GM21367 (cell line): Measurements from ENCODE around the gene UBQLN4.
"Not testable (repeated sequence)": the region's sequence is repeated elsewhere in the genome, so short reads cannot be mapped to it uniquely, and the experiment has no call there.

Source experiments
- ATAC-seq: cut with Tn5 transposase; IDR thresholded peaks from one replicate; pipeline ENCODE4 v1.9.1; 2021; ENCODE audit not compliant: unreplicated experiment

Gene UBQLN4

DNA sequence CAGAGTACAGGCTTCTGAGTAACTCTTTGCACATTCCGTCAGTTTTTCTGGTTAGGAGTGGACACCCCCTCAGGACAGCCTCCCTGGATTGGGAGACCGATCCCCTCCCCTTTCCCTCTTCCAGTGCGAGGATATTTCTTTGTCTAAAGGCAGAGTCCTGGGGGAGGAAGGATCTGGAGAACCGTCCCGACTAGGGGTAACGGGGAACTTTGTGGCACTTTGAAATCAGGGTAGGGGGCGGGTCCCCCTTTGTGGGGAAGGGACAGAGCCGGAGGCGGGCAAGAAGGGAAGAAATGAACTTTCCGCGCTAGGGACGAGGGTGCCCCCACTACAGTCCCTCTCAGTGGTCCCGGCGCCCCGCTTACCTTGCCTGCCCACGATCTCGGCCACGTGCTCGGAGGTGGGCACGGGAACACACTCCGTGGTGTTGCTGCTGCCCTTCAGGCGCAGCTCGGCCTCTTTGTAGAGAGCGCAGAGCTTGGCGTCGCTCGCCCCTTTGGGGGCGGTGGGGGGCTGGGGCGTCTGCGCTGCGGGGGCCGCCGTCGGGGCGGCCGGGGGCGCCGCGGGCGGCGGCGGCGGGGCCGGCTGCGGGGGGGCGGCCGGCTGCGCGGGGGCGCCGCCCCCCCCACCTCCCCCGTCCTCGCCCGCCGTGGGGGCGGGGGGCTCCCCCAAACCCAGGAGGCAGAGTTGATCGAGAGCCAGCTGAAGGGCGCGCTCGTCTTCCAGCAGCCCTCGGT, 27.8 kb upstream of the UBQLN4 start:
- no peak for ATAC-seq

DNA sequence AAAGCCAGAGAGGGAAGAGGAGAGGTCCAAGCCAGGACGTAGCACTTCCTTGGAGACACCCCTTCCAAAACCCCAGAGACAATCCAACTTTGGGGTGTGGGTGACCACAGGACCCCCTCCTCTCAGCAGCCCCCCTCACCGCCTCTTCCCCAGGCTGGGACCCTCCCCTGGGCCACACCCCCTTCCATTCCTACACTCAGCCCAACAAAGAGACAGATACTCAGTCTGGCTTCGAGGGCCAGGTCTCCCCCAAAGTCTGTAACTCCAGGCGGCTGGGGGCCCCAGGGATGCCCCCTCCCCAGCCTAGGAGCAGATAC, 27.2 kb upstream of the UBQLN4 start:
- ATAC-seq = no peak

DNA sequence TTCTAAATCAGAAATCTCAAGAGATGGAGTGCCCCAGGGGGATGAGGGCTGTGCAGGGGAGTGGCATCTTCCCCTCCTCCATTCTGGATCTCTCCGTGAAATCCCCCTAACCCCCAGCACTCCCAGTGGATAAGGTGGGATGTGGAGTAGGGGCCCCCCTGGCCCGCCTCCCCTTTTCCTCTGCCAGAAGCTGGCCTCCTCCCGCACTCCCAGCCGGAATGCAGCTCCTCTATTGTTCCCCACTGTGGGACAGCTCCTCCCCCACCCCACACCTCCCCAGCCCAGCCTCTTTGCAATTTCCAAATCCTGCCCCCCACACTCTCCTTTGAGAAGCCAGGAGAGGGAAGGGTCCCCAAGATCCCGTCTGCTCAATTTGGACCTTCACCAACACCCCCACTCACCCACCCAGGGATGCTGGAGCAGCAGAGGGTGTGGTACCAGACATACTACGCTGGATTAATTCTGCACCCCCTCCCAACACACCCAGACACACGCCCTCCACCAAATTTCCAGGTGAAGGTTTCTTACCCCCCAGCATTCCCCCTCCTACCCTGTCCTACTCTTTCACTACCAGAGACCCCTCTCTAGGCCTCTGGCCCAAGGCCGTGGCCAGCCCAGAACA, 26.8 kb upstream of the UBQLN4 start:
- no peak for ATAC-seq

DNA sequence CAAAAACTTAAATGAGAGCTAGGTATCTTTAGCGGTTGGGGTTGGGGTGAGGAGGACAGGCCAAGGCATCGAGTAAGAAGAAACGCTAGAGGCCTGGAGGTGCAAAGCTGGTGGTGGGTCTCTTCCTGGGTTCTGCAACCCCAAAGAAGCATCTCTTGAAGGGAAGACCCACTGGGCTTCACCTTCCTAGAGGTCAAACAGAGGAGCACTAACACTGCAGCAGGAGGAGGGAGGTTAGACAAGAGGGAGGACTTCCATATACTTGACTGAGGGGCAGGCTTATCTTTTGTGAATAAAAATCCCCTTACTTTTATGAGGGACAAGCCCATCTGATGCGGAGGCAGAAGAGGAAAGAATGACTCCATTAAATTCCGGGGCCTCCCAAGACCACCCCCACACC, 26.2 kb upstream of the UBQLN4 start:
- no peak for ATAC-seq

DNA sequence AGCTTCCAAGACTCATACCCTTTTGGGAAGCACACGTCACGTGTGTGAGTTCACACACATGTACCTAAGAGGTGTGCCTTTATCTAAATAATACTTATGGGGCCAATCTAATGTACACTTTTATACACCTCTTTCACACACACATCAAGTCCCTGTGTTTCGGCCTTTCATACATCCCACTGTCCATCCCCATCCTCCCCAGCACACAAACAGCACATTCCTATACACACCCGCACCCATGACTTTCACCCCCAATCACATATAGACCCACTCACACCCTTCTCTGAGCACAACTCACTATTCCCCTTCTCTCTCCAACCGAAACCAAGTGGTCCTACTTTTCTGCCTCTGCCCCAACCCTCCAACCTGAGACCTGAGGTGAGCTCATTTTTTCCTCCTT, 25.1 kb upstream of the UBQLN4 start:
- no peak for ATAC-seq

DNA sequence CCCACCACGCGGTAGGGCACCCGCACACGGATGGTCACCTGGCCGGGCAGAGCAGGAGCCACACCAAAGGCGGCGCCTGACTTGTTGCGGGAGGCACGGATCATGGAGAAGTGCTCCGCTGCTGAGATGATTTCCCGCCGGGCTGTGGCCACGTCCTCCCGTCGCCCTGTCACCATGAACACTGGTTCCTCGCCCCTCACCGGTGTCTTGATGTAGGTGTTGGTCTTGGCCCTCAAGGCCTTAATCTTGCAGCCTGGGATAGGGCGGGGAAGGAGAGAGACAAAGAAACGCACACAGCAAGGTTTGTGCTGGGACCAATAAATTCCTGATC, 23.8 kb upstream of the UBQLN4 start:
- ATAC-seq = no peak

DNA sequence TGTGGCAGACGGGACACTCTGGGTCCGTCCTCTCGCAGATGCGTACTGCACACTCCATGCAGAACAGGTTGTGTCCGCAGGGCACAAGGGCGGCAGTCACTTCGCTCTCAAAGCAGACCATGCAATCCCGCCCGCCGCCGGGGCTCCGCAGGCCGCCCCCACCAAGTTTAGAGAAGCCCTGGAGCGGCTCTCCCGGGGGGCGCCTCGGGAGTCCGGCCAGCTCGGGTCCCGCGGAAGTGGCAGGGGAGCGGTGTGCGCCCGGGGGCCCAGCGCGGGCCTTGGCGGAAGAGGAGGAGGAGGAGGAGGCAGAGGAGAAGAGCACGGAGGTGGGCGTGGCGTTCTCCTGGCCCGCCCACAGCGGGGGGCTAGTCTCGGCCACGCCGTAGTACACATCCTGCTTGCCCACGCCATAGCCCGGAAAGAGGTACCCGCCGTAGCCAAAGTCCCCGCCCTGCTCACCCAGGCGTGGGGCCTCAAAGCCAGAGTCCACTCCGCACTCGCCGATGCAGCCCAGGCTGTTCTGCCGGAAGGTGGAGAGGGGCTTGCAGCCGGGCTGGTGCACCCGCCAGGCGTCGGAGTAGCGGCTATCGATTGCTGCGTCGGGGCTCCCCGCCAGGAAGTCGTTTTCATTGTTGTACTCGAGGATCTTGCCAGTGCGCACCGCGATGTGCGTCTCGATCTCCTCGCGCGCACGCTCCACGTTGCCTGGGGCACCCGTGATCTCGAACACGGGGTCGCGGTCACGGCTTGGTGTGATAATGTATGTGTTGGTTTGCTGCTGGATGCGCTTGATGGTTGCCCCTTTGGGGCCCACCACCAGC, 23.2 kb upstream of the UBQLN4 start:
- ATAC-seq = no peak

DNA sequence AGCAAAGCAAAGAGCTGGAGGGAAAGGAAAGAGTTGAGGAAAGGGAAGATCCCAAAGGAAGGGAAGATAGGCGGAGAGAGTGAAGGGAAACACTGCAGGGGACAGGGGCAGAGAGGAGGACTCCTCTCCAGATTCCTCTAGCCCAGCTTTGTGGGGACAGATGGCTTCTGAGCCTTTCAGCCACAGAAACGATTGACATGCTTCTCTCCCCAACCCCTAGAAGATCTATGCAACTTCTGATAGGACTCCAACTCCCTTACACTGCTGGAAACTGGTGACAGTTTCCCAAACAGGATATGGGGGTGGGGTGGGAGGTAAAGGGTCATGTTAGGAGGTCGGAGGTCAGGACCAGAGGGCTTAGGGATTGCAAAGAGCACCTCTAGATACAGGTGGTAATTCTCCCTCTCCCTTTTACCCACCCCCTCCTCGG, 22.2 kb upstream of the UBQLN4 start:
- ATAC-seq = no peak

DNA sequence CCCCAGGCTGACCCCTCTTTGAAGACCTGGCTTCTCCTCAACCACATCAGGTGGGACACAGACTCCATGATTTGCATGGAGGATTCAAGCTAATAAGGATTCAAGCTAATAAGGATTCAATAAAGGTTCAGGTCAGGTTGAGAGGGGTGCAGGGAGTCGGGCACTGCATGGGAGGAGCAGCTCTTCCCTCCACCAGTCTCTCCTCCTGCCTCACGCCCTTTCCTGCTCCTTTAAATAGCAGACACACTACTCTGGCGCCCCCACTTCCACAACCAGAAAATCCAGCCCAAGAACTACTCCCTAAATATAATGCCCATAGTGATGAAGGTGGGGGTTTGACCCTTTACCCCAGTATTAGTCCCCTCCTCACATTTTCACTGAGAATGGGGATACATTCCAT, 21.6 kb upstream of the UBQLN4 start:
- no peak for ATAC-seq

DNA sequence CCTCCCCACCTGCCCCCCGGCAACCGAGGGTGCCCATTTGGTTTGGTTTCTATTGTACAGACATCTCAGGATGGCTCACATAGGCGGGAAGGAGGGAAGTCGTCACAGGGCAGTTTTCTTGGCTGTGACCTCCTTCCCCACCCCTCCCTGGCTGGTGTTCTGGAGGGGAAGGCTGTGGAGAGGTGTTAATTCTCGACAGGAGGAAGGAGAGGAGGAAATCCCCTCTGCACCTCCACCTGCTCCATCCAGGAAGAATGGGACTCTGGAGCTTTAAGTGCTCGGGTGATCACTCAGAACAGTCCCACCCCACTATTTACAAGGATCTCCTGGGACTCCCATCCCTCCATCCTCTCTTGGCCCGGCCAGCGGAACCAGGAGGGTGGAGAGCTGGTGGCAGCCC, 21.1 kb upstream of the UBQLN4 start:
- ATAC-seq = no peak

DNA sequence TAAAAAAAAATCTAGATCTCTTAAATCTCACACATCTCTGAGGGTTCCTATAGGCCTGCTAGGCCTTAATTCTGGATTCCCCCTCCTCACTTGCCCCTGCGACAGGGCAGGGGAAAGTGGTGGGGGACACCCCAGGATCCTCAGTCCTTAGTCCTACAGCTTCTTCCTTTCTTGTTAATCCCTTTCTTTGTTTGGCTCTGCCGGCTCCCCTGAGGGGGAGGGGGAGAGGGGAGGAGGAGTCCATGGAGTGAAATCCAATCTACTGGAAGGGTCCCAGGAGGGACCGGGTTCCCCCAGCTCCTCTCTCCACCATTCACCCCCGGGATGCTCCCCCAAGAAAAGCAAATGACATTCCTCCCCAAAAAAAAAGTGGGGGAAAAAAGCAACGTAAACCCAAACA, 20.1 kb upstream of the UBQLN4 start:
- no peak for ATAC-seq

DNA sequence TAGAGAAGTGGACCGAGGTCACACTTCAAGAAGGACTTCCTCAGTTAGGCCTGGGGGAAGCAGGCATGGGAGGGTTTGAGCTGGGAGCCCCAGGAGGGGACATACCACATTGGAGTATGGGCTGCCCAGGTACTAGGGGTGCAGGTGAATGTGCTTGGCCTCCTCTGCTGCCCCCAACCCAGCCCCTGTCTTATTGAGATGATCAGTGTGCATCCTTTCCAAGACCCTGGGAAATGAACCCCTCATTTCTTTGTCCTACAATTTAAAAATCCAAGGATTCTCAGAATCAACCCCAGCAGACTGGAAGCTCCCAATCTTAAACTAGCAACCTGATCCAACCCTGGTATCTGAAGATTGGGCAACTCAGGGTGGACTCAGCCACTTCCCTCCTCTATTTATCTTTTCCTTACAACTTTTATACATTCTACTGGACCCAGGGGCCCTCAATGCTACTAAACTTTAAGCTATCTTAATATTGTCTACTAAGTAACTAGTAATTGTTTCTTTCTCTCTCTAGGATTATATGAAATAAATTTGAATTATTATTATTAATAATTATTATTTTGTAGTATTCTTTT, 19.6 kb upstream of the UBQLN4 start:
- ATAC-seq = no peak

DNA sequence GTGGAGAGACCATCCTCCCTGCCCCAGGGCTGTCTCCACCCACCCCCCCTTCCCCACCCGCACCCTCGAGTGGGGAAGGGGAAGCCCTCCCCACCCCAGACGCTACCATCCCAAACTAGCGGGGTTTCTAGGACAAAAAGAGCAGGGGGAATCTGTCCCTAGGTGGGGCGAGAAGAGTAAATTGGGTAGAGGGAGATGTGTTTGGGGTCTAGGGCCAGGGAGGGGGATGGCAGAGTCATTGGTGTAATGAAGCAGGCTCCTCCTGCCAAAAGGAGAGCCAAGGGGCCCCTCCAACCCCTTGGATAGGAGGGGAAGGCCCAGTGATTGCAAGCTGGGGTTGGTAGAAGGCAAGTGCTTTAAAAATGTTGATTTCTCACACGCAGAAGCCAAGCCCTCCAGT, 18.7 kb upstream of the UBQLN4 start:
- ATAC-seq = no peak

DNA sequence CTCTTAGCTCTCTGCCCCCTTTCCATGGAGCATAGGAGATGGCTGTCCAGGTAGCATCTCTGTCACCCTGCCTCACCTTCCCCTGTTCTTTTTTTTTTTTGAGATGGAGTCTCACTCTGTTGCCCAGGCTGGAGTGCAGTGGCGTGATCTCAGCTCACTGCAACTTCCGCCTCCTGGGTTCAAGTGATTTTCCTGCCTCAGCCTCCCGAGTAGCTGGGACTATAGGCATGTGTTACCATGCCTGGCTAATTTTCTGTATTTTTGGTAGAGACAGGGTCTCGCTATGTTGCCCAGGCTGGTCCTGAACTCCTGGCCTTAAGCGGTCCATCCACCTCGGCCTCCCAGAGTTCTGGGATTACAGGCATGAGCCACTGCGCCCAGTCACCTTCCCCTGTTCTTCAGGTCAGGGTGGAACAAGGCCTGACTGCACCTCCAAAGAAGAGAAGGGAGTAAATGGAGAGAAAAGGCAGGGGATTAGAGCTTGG, 17.8 kb upstream of the UBQLN4 start:
- not testable (repeated sequence) for ATAC-seq

DNA sequence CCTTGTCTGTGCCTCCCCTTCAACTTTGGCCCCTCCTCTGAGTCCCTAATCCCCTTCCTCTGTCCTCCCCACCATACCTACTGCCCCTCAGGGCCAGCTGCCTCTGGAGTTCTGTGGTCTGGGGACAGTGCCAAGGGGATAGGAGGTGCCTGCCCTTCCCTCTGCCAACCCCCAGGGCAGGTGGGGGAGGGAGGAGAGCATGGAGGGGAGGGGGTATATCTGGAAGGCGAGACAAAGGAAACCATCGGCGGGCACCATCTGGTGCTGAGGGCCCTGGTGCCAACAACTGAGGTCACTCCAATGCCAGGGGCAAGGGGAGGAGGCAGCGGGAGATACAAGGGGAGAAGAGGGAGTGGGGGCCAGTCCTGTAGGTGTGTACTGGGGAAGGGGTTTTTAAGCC, 16.9 kb upstream of the UBQLN4 start:
- no peak for ATAC-seq

DNA sequence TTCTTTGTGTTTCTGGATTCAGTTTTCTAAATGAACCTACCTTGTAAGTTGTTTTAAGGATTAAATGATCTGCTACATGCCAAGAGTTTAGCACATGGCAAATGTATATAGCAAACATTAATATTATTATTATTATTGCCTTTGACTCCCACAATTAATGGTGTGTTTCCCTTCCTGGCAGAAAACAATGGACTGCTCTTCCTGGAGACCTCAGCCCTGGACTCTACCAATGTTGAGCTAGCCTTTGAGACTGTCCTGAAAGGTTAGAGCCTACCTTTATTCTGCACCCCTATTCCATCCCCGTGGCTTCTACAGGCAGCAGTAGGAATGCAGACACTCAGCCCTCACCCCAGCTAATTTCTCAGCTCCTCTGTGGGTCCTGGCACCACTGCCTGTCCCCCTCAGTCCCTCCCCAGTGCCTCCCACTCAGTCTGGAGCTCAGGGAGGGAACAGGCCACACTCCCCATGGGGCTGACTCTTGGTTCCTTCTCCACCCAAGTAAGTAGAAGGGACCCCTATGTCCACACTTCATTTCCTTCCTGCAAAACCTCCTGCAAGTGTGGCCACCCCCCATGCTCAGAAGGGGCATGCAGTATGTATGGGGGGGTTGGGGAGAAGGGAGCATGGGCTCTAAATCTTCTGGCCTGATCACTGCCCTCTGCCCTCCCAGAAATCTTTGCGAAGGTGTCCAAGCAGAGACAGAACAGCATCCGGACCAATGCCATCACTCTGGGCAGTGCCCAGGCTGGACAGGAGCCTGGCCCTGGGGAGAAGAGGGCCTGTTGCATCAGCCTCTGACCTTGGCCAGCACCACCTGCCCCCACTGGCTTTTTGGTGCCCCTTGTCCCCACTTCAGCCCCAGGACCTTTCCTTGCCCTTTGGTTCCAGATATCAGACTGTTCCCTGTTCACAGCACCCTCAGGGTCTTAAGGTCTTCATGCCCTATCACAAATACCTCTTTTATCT, 16.2 kb upstream of the UBQLN4 start:
- no peak for ATAC-seq

DNA sequence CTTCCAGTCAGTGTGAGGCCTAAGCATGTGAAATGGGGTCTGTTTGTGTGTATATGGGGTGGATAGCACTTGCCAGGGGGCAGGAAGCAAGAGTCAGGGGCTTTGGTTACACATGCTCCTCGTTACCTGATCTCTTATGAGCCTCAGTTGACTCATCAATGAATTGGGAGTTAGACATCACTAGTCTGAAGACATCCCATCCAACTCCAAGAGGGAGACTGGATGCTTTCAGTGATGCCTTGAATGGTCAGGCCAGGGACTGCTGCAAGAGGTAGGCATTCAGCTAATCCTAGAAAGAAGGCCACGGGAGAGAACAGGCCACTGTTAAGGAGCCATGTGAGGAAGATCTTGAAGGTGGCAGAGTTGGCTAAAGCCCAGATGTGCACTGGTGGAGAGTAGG, 13.7 kb upstream of the UBQLN4 start:
- ATAC-seq = no peak

DNA sequence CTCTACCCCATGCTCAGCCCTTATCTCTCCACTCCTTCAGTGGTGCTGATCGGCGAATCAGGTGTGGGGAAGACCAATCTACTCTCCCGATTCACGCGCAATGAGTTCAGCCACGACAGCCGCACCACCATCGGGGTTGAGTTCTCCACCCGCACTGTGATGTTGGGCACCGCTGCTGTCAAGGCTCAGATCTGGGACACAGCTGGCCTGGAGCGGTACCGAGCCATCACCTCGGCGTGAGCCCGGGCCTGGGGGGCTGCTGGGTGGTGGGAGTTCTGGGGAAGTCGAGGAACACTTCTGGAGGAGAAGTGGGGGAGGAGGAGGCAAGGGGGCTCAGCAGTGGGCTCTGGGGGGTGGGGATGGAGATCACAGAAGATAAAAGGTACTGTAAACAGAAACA, 12.3 kb upstream of the UBQLN4 start:
- no peak for ATAC-seq

DNA sequence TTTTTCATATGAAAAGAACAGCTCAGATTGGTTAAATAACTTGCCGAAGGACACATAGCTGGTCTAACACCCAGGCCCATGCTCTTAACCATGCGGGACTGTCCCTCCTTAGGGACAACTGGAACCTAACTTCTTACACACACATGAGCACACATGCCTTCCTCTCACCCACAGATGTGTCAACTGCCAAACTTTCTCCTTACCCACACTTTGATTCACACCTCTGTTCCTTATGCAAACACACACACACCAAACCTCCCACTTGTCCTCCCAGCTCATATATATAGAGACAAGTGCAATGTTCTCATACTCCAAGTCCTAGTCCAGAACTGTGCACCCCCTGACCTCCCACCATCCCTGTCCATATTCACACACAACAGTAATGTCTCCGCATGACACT, 11.6 kb upstream of the UBQLN4 start:
- no peak for ATAC-seq

DNA sequence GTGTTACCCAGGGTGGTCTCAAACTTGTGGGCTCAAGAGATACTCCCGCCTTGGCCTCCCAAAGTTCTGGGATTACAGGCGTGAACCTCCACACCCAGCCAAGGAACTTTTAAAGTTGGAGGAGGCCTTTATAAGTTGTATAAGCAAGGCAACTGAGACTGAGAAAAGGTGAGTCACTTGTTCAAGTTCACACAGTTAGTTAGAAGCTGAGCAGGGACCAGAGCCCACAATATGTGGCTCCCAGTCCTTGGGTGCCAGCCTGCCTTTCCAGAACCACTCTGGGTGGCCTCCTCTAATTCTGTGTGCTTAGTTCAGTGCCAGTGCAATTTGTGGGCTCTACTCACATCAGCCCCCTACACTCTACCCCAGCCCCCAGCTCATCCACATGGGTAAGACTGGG, 11.0 kb upstream of the UBQLN4 start:
- ATAC-seq = no peak

DNA sequence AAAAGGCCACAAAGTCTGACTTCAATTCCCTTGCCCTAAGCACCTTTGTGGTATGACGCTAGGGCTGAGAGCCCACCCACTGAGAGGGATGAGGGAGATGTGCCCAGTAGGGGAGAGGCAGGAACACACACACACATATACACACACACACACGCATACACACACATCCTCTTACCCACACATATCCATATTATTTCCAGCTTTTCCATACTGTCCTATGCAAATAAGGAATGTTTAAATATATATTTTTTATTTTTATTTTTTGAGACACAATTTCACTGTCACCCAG, 10.3 kb upstream of the UBQLN4 start:
- no peak for ATAC-seq
